Measurements from ENCODE around the gene AKR1C1. TPM values are rescaled to one million over a fixed set of nuclear protein-coding genes. Genes with fewer than 3 reads are reported as not detected.

The AKR1C1 gene
- total RNA-seq, 2 donors from 2014 or later = 0.62 to 1.6 TPM

- no peak overlapping the region for H3K4me3 ChIP-seq (ENCODE audit: low read length)
- H3K4me1 Mint-ChIP-seq = peaks cover 1% of the 10 kb centered on the region
- H3K9me3 Mint-ChIP-seq = no peaks in the 10 kb centered on the region
- no peak for TF ChIP-seq CTCF (conservative IDR thresholded peaks at IDR 0.05)
- H3K4me1 ChIP-seq (ENCODE audit: control insufficient read depth, insufficient read depth, low read length) = no peaks in the 10 kb centered on the region
- no peaks in the 10 kb centered on the region for H3K9me3 ChIP-seq (ENCODE audit: control insufficient read depth, low read length)
- 80% methylated on average over 1 of the region's 1 CpG; no CpG with 5 or more reads in 1 of the 2 experiments for WGBS, 2 experiments (ENCODE audit: insufficient coverage in 1 of 2, insufficient read length in 1 of 2)
- peaks cover 3% of the 10 kb centered on the region for H3K27me3 Mint-ChIP-seq (ENCODE audit: insufficient read depth)
- no peaks in the 10 kb centered on the region for H3K27me3 ChIP-seq (ENCODE audit: control insufficient read depth, insufficient read depth, low read length, poor library complexity, severe bottlenecking)
- H3K9ac ChIP-seq (ENCODE audit: extremely low read depth, low read length, poor library complexity, severe bottlenecking) = no peak overlapping the region
- H3K27ac ChIP-seq (ENCODE audit: low read depth, low read length) = no peak overlapping the region
- H3K4me3 Mint-ChIP-seq = no peak overlapping the region
- H3K36me3 ChIP-seq (ENCODE audit: control insufficient read depth, insufficient read depth, low read length) = no peaks in the 10 kb centered on the region
- no peak for DNase-seq
- no peaks in the 10 kb centered on the region for H3K36me3 Mint-ChIP-seq (ENCODE audit: low read depth)
- no peak overlapping the region for H3K27ac Mint-ChIP-seq
Observed at GRCh38 chr10:4944841-4945240, 18.4 kb upstream of the AKR1C1 start.

DNA sequence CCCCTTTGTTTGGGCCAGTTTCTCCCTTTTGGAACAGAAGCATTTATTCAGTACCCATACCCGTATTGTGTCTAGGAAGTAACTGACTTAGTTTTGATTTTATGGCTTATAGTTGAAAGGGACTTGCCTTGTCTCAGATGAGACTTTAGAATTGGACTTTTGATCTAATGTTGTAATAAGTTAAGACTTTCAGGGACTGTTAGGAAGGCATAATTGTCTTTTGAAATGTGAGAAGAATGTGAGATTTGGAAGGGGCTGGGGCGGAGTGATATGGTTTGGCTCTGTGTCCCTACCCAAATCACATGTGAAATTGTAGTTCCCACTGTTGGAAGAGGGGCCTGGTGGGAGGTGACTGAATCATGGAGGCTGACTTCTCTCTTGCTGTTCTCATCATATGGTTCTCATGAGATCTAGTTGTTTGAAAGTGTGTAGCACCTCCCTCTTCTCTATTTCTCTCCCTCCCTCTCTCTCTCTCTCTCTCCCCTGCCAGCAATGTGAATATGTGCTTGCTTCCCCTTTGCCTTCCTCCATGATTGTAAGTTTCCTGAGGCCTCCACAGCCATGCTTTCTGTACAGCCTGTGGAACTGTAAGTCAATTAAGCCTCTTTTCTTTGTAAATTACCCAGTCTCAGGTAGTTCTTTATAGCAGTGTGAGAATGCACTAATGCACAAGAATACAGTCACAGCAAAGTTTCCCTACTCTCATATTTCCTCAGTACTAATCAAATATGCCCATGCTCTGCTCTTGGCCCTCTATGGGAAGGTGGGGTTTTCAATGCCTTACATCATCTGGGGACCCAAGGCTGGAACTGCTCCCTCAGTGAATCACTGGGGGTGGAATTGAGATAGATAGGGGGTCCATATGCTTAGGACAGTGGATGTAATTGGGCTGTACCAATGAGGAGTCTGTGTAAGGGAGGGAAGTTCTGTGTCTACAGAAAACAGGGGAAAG lies 17.2 kb upstream of the AKR1C1 start:
- H3K9me3 Mint-ChIP-seq = no peaks in the 10 kb centered on the region
- no peak overlapping the region for H3K27ac ChIP-seq (ENCODE audit: low read depth, low read length)
- DNase-seq = no peak
- H3K27me3 Mint-ChIP-seq (ENCODE audit: insufficient read depth) = peaks cover 3% of the 10 kb centered on the region
- peaks cover 1% of the 10 kb centered on the region for H3K4me1 Mint-ChIP-seq
- H3K36me3 ChIP-seq (ENCODE audit: control insufficient read depth, insufficient read depth, low read length) = no peaks in the 10 kb centered on the region
- no peak for TF ChIP-seq CTCF (conservative IDR thresholded peaks at IDR 0.05)
- no peak overlapping the region for H3K9ac ChIP-seq (ENCODE audit: extremely low read depth, low read length, poor library complexity, severe bottlenecking)
- no peak overlapping the region for H3K27ac Mint-ChIP-seq
- no peak overlapping the region for H3K4me3 Mint-ChIP-seq
- no peaks in the 10 kb centered on the region for H3K36me3 Mint-ChIP-seq (ENCODE audit: low read depth)
- WGBS, 2 experiments (ENCODE audit: insufficient coverage in 1 of 2, insufficient read length in 1 of 2) = 91 to 100% methylated on average over 1 to 2 of the region's 2 CpGs
- no peaks in the 10 kb centered on the region for H3K4me1 ChIP-seq (ENCODE audit: control insufficient read depth, insufficient read depth, low read length)
- no peak overlapping the region for H3K4me3 ChIP-seq (ENCODE audit: low read length)
- peaks cover 4% of the 10 kb centered on the region for H3K27me3 ChIP-seq (ENCODE audit: control insufficient read depth, insufficient read depth, low read length, poor library complexity, severe bottlenecking)
- H3K9me3 ChIP-seq (ENCODE audit: control insufficient read depth, low read length) = no peaks in the 10 kb centered on the region

- Histone ChIP-seq H3K9me3 (ENCODE audit: control insufficient read depth, low read length) (no peaks in the 10 kb centered on the region), H3K36me3 (ENCODE audit: control insufficient read depth, insufficient read depth, low read length) (no peaks in the 10 kb centered on the region), H3K27ac (ENCODE audit: low read depth, low read length) (no peak overlapping the region), H3K4me1 (ENCODE audit: control insufficient read depth, insufficient read depth, low read length) (no peaks in the 10 kb centered on the region), H3K27me3 (ENCODE audit: control insufficient read depth, insufficient read depth, low read length, poor library complexity, severe bottlenecking) (peaks cover 6% of the 10 kb centered on the region), H3K4me3 (ENCODE audit: low read length) (no peak overlapping the region), H3K9ac (ENCODE audit: extremely low read depth, low read length, poor library complexity, severe bottlenecking) (no peak overlapping the region)
- Mint-ChIP-seq H3K4me3 (no peak overlapping the region), H3K27ac (no peak overlapping the region), H3K9me3 (no peaks in the 10 kb centered on the region), H3K27me3 (ENCODE audit: insufficient read depth) (peaks cover 5% of the 10 kb centered on the region), H3K36me3 (ENCODE audit: low read depth) (no peaks in the 10 kb centered on the region), H3K4me1 (peaks cover 1% of the 10 kb centered on the region)
- no peak for DNase-seq
- no peak for TF ChIP-seq CTCF (conservative IDR thresholded peaks at IDR 0.05)
Observed at GRCh38 chr10:4947039-4947634, 16.1 kb upstream of the AKR1C1 start.

Measured in endodermal cell (in vitro differentiated cells).